ENCODE results near the gene KRT1. TPM values are rescaled to one million over a fixed set of nuclear protein-coding genes. Genes with fewer than 3 reads are reported as not detected.

Gene KRT1
- total RNA-seq, 1 donor from 2014 or later = not detected

- Mint-ChIP-seq H3K9me3 (ENCODE audit: unreplicated experiment) (peaks cover 2% of the 10 kb centered on the region), H3K4me3 (ENCODE audit: unreplicated experiment) (no peak overlapping the region), H3K36me3 (ENCODE audit: low read depth, unreplicated experiment) (no peaks in the 10 kb centered on the region), H3K27ac (ENCODE audit: unreplicated experiment) (no peak overlapping the region), H3K27me3 (ENCODE audit: low read depth, unreplicated experiment) (peaks cover 27% of the 10 kb centered on the region), H3K4me1 (ENCODE audit: low read depth, unreplicated experiment) (peaks cover 9% of the 10 kb centered on the region)
- no peak overlapping the region for H3K4me2 ChIP-seq (ENCODE audit: low read length)
- DNase-seq (ENCODE audit: low read depth) = no peak
- H3K4me1 ChIP-seq (ENCODE audit: insufficient read depth, low read length) = no peaks in the 10 kb centered on the region
- no peaks in the 10 kb centered on the region for H3K36me3 ChIP-seq (ENCODE audit: insufficient read depth, low read length)
- H3K9me3 ChIP-seq (ENCODE audit: insufficient read depth, low read depth, low read length) = no peaks in the 10 kb centered on the region
- no peak overlapping the region for H3K27ac ChIP-seq (ENCODE audit: low read depth, low read length)
- H3K79me2 ChIP-seq (ENCODE audit: insufficient read depth, low read length) = no peaks in the 10 kb centered on the region
- TF ChIP-seq CTCF (IDR thresholded peaks at IDR 0.05; ENCODE audit: insufficient read depth, low read depth, low read length) (no peak), EZH2 (IDR thresholded peaks at IDR 0.05; ENCODE audit: insufficient read depth, low read length) (no peak)
- H3K9ac ChIP-seq (ENCODE audit: low read length) = no peak overlapping the region
- no peak overlapping the region for H3K4me3 ChIP-seq (ENCODE audit: insufficient read depth, low read depth, low read length)
- no peaks in the 10 kb centered on the region for H4K20me1 ChIP-seq (ENCODE audit: insufficient read depth, low read length)
- no peak overlapping the region for H2AFZ ChIP-seq (ENCODE audit: low read depth, low read length)
- H3K27me3 ChIP-seq (ENCODE audit: insufficient read depth, low read length) = peaks cover 31% of the 10 kb centered on the region
- no peak for FAIRE-seq
Observed at GRCh38 chr12:52673713-52674432, 6.3 kb downstream of the KRT1 start.

GRCh38 chr12:52673217-52673616 is 7.0 kb downstream of the KRT1 start:
- Histone ChIP-seq H3K79me2 (ENCODE audit: insufficient read depth, low read length) (no peaks in the 10 kb centered on the region), H4K20me1 (ENCODE audit: insufficient read depth, low read length) (no peaks in the 10 kb centered on the region), H3K9me3 (ENCODE audit: insufficient read depth, low read depth, low read length) (no peaks in the 10 kb centered on the region), H3K4me3 (ENCODE audit: insufficient read depth, low read depth, low read length) (no peak overlapping the region), H3K27me3 (ENCODE audit: insufficient read depth, low read length) (peaks cover 25% of the 10 kb centered on the region), H3K36me3 (ENCODE audit: insufficient read depth, low read length) (no peaks in the 10 kb centered on the region), H3K27ac (ENCODE audit: low read depth, low read length) (no peak overlapping the region), H3K4me1 (ENCODE audit: insufficient read depth, low read length) (no peaks in the 10 kb centered on the region), H3K4me2 (ENCODE audit: low read length) (no peak overlapping the region), H3K9ac (ENCODE audit: low read length) (no peak overlapping the region), H2AFZ (ENCODE audit: low read depth, low read length) (no peak overlapping the region)
- H3K9me3 Mint-ChIP-seq (ENCODE audit: unreplicated experiment) = peaks cover 2% of the 10 kb centered on the region
- no peak for TF ChIP-seq CTCF (IDR thresholded peaks at IDR 0.05; ENCODE audit: insufficient read depth, low read depth, low read length)
- TF ChIP-seq EZH2 (IDR thresholded peaks at IDR 0.05; ENCODE audit: insufficient read depth, low read length) = no peak
- DNase-seq (ENCODE audit: low read depth) = peak; percentile 1
- H3K4me1 Mint-ChIP-seq (ENCODE audit: low read depth, unreplicated experiment) = peaks cover 9% of the 10 kb centered on the region
- H3K36me3 Mint-ChIP-seq (ENCODE audit: low read depth, unreplicated experiment) = no peaks in the 10 kb centered on the region
- H3K4me3 Mint-ChIP-seq (ENCODE audit: unreplicated experiment) = no peak overlapping the region
- no peak for FAIRE-seq
- no peak overlapping the region for H3K27ac Mint-ChIP-seq (ENCODE audit: unreplicated experiment)
- H3K27me3 Mint-ChIP-seq (ENCODE audit: low read depth, unreplicated experiment) = peaks cover 23% of the 10 kb centered on the region

GRCh38 chr12:52672321-52672933 is 7.8 kb downstream of the KRT1 start:
- Mint-ChIP-seq H3K27ac (ENCODE audit: unreplicated experiment) (no peak overlapping the region), H3K4me1 (ENCODE audit: low read depth, unreplicated experiment) (peaks cover 9% of the 10 kb centered on the region), H3K36me3 (ENCODE audit: low read depth, unreplicated experiment) (no peaks in the 10 kb centered on the region), H3K4me3 (ENCODE audit: unreplicated experiment) (no peak overlapping the region), H3K9me3 (ENCODE audit: unreplicated experiment) (peaks cover 2% of the 10 kb centered on the region), H3K27me3 (ENCODE audit: low read depth, unreplicated experiment) (peaks cover 20% of the 10 kb centered on the region)
- Histone ChIP-seq H2AFZ (ENCODE audit: low read depth, low read length) (no peak overlapping the region), H3K9ac (ENCODE audit: low read length) (no peak overlapping the region), H3K9me3 (ENCODE audit: insufficient read depth, low read depth, low read length) (no peaks in the 10 kb centered on the region), H3K4me2 (ENCODE audit: low read length) (no peak overlapping the region), H3K36me3 (ENCODE audit: insufficient read depth, low read length) (no peaks in the 10 kb centered on the region), H3K27ac (ENCODE audit: low read depth, low read length) (no peak overlapping the region), H3K79me2 (ENCODE audit: insufficient read depth, low read length) (no peaks in the 10 kb centered on the region), H3K27me3 (ENCODE audit: insufficient read depth, low read length) (peaks cover 18% of the 10 kb centered on the region), H3K4me1 (ENCODE audit: insufficient read depth, low read length) (no peaks in the 10 kb centered on the region), H4K20me1 (ENCODE audit: insufficient read depth, low read length) (no peaks in the 10 kb centered on the region), H3K4me3 (ENCODE audit: insufficient read depth, low read depth, low read length) (no peak overlapping the region)
- no peak for FAIRE-seq
- DNase-seq (ENCODE audit: low read depth) = peak; percentile 22
- TF ChIP-seq CTCF (IDR thresholded peaks at IDR 0.05; ENCODE audit: insufficient read depth, low read depth, low read length) = no peak
- TF ChIP-seq EZH2 (IDR thresholded peaks at IDR 0.05; ENCODE audit: insufficient read depth, low read length) = no peak

All from astrocyte (in vitro differentiated cells and primary cell).